ENCODE results near the gene WDR3.

- no peak for TF ChIP-seq CTCF (IDR thresholded peaks at IDR 0.05)
- TF ChIP-seq POLR2A (IDR thresholded peaks at IDR 0.05), result no peak
Observed at GRCh38 chr1:117970252-117970651, 40.7 kb downstream of the WDR3 start.

Measured in transverse colon (tissue), 3 donors.